ENCODE measurements around the gene SHC3. TPM values are rescaled to one million over a fixed set of nuclear protein-coding genes. Genes with fewer than 3 reads are reported as not detected.
A peak's percentile ranks its signal among the peaks of the same experiment; 100 is the strongest.

The SHC3 gene
- total and polyA plus RNA-seq, 12 donors, result 5.6 to 56.7 (median 20.9) TPM

GRCh38 chr9:88971131-88971960 is 207.3 kb downstream of the SHC3 start:
- H3K27me3 ChIP-seq, result no peaks in the 10 kb centered on the region
- no peaks in the 10 kb centered on the region for H3K36me3 ChIP-seq (replicated peaks in 1 of 2)
- H3K4me3 ChIP-seq, result no peak overlapping the region
- 89 to 97% (median 92%) methylated on average over 17 to 23 of the region's 23 CpGs for WGBS, 4 donors
- no peak for TF ChIP-seq POLR2A (IDR thresholded peaks at IDR 0.05)
- H3K4me1 ChIP-seq (replicated peaks in 1 of 2), result no peaks in the 10 kb centered on the region
- H3K9me3 ChIP-seq (replicated peaks in 1 of 3), result no peaks in the 10 kb centered on the region
- H3K27ac ChIP-seq, result no peak overlapping the region
- intact Hi-C loops (cut with DNase I), result no loop called here
- DNase-seq, result peak in 1 of 7 donors; percentile 3

GRCh38 chr9:88969646-88970373 is 208.8 kb downstream of the SHC3 start:
- TF ChIP-seq POLR2A (IDR thresholded peaks at IDR 0.05) (no peak), CTCF (IDR thresholded peaks at IDR 0.05) (no peak)
- WGBS, 4 donors, result 78 to 90% (median 82%) methylated on average over 7 to 8 of the region's 8 CpGs
- no peaks in the 10 kb centered on the region for H3K4me1 ChIP-seq (replicated peaks in 1 of 2)
- H3K27ac ChIP-seq, result no peak overlapping the region
- no peaks in the 10 kb centered on the region for H3K36me3 ChIP-seq (replicated peaks in 1 of 2)
- H3K27me3 ChIP-seq, result no peaks in the 10 kb centered on the region
- peak in 1 of 7 donors; percentile 3 for DNase-seq
- H3K4me3 ChIP-seq, result no peak overlapping the region
- intact Hi-C loops (cut with DNase I), result no loop called here
- no peaks in the 10 kb centered on the region for H3K9me3 ChIP-seq (replicated peaks in 1 of 3)

- TF ChIP-seq POLR2A (IDR thresholded peaks at IDR 0.05) (no peak), CTCF (IDR thresholded peaks at IDR 0.05) (no peak)
- Histone ChIP-seq H3K4me3 (no peak overlapping the region), H3K9me3 (replicated peaks in 1 of 3) (no peaks in the 10 kb centered on the region), H3K4me1 (replicated peaks in 1 of 2) (no peaks in the 10 kb centered on the region), H3K36me3 (replicated peaks in 1 of 2) (no peaks in the 10 kb centered on the region), H3K27me3 (no peaks in the 10 kb centered on the region), H3K27ac (no peak overlapping the region)
- WGBS, 4 donors, result 69 to 92% (median 88%) methylated on average over 4 of the region's 4 CpGs
- DNase-seq, result no peak
- intact Hi-C loops (cut with DNase I), result no loop called here
Measured at GRCh38 chr9:88968799-88969198, 209.8 kb downstream of the SHC3 start.

- WGBS, 4 donors, result 79 to 82% (median 80%) methylated on average over 10 of the region's 10 CpGs
- no peaks in the 10 kb centered on the region for H3K4me1 ChIP-seq (replicated peaks in 1 of 2)
Measured at GRCh38 chr9:88966894-88967676, 211.5 kb downstream of the SHC3 start.

More at GRCh38 chr9:88966894-88967676, 211.5 kb downstream of the SHC3 start:
- Histone ChIP-seq H3K27me3 (no peaks in the 10 kb centered on the region), H3K9me3 (replicated peaks in 1 of 3) (no peaks in the 10 kb centered on the region), H3K36me3 (replicated peaks in 1 of 2) (no peaks in the 10 kb centered on the region), H3K27ac (no peak overlapping the region), H3K4me3 (no peak overlapping the region)
- intact Hi-C loops (cut with DNase I), result no loop called here
- no peak for DNase-seq
- TF ChIP-seq POLR2A (IDR thresholded peaks at IDR 0.05), result no peak
- no peak for TF ChIP-seq CTCF (IDR thresholded peaks at IDR 0.05)
